ENCODE measurements around the gene SLC2A3. TPM values are rescaled to one million over a fixed set of nuclear protein-coding genes. Genes with fewer than 3 reads are reported as not detected.
"Not testable (repeated sequence)": the region's sequence is repeated elsewhere in the genome, so short reads cannot be mapped to it uniquely, and the experiment has no call there.

Gene SLC2A3
- total and polyA plus RNA-seq, 9 of the 15 experiments (the other 6 are each of a cell fraction or from before 2014, with no cell fraction given): 67.3 to 491 (median 104) TPM

GRCh38 chr12:7984900-7985299 is 48.9 kb upstream of the SLC2A3 start (continued):
- TF ChIP-seq ATF3 (IDR thresholded peaks at IDR 0.05) (peak; percentile 44; the same call in 1 of the 2 replicates), ATF3 (CRISPR knock-in tag; conservative IDR thresholded peaks at IDR 0.05) (no peak), ARNT (IDR thresholded peaks at IDR 0.05) (no peak), SP1 (CRISPR knock-in tag; IDR thresholded peaks at IDR 0.05) (no peak), PTTG1 (tag; IDR thresholded peaks at IDR 0.05; ENCODE audit: low read depth) (no peak), ZBTB17 (CRISPR knock-in tag; IDR thresholded peaks at IDR 0.05) (no peak), FOXP1 (CRISPR knock-in tag; IDR thresholded peaks at IDR 0.05) (no peak), ZFP30 (CRISPR knock-in tag; IDR thresholded peaks at IDR 0.05; ENCODE audit: borderline replicate concordance) (no peak), RUNX1 (IDR thresholded peaks at IDR 0.05; ENCODE audit: low read depth) (no peak), GTF2F1 (IDR thresholded peaks at IDR 0.05; ENCODE audit: low read depth, low read length) (no peak), PKNOX1 (IDR thresholded peaks at IDR 0.05) (peak; percentile 48; the same call in 1 of the 2 replicates), CEBPG (CRISPR knock-in tag; IDR thresholded peaks at IDR 0.05) (peak; percentile 30; the same call in 1 of the 2 replicates), CEBPG (tag; conservative IDR thresholded peaks at IDR 0.05 in 1 of 2, IDR thresholded peaks at IDR 0.05 in 1 of 2) (no peak), PPARD (CRISPR knock-in tag; IDR thresholded peaks at IDR 0.05) (no peak), ETV1 (tag; conservative IDR thresholded peaks at IDR 0.05; ENCODE audit: low read depth) (no peak), SFPQ (IDR thresholded peaks at IDR 0.05; ENCODE audit: low read depth, low read length) (no peak), FOXJ2 (tag; IDR thresholded peaks at IDR 0.05) (no peak)

- POLR2A ChIA-PET; ATAC-seq; H3K9me1 ChIP-seq (ENCODE audit: control insufficient read depth, insufficient read depth, low read length); H3K4me1 ChIP-seq (replicated peaks in 1 of 2; ENCODE audit: control insufficient read depth in 2 of 2, insufficient read depth in 2 of 2, low read length in 2 of 2); H3K27me3 ChIP-seq (ENCODE audit: control insufficient read depth in 2 of 2, insufficient read depth in 2 of 2, low read length in 2 of 2); FAIRE-seq; H3K4me2 ChIP-seq (ENCODE audit: insufficient read depth, low read length); H3K36me3 ChIP-seq (ENCODE audit: control insufficient read depth, insufficient read depth, low read length); intact Hi-C loops (cut with micrococcal nuclease); H2AFZ ChIP-seq (ENCODE audit: low read depth, low read length); DNase-seq (ENCODE audit: extremely low read depth in 1 of 4, low spot score in 3 of 4); H4K20me1 ChIP-seq (replicated peaks; ENCODE audit: control insufficient read depth, insufficient read depth, low read length); H3K79me2 ChIP-seq (ENCODE audit: control insufficient read depth, insufficient read depth, low read length); in situ Hi-C loops (cut with MboI); H3K9ac ChIP-seq (ENCODE audit: insufficient read depth in 1 of 2, low read depth in 2 of 2, low read length in 2 of 2); H3K4me3 ChIP-seq; H3K9me3 ChIP-seq (replicated peaks; ENCODE audit: control insufficient read depth, insufficient read depth, low read depth, low read length); BruUV-seq (replicated peaks); H3K27ac ChIP-seq (ENCODE audit: extremely low read depth, low read depth, low read length): not testable (repeated sequence)
- WGBS (ENCODE audit: insufficient coverage, low coverage, missing lambda C conversion rate): 67% methylated on average over 1 of the region's 1 CpG
- CTCF ChIA-PET (ENCODE audit: low intra/inter-chr PET ratio): interaction anchor here (0.6 kb wide), 1 partner anchor 9 kb away, joined by 7 read pairs; no protein-coding TSS in a partner anchor
Measured at GRCh38 chr12:7983460-7983859, 47.5 kb upstream of the SLC2A3 start.

Measured in K562 (cell line).